ENCODE results near the gene VPS26C.

GRCh38 chr21:37240978-37241377, 26.2 kb downstream of the VPS26C start:
- TF ChIP-seq CTCF (conservative IDR thresholded peaks at IDR 0.05; ENCODE audit: low read length) (no peak), EZH2phosphoT487 (IDR thresholded peaks at IDR 0.05; ENCODE audit: borderline replicate concordance) (no peak)
